HepG2 (cell line): ENCODE results near the gene F8.
"Not testable (repeated sequence)": the region's sequence is repeated elsewhere in the genome, so short reads cannot be mapped to it uniquely, and the experiment has no call there.

Experiments
- ATF1 ChIP-seq: IDR thresholded peaks from 2 replicates; pipeline ENCODE4 v1.6.1; 2016; ENCODE audit warnings: mild to moderate bottlenecking, control low read depth
- FOSL2 ChIP-seq: sonication (generic); formaldehyde crosslinking; IDR thresholded peaks from 2 replicates; pipeline ENCODE4 v1.4.0; 2020; ENCODE audit warnings: missing genetic modification reagents
- ZNF260 ChIP-seq: sonication (generic); formaldehyde crosslinking; IDR thresholded peaks from 2 replicates; pipeline ENCODE4 v1.4.0; 2020; ENCODE audit warnings: missing genetic modification reagents, low read depth, mild to moderate bottlenecking, borderline replicate concordance
- TF ChIP-seq, protein P1 (sequence below): sonication (generic); formaldehyde crosslinking; conservative IDR thresholded peaks from 2 replicates; pipeline ENCODE4 v1.8.0; 2022; ENCODE audit warnings: low read depth, missing genetic modification reagents

DNA sequence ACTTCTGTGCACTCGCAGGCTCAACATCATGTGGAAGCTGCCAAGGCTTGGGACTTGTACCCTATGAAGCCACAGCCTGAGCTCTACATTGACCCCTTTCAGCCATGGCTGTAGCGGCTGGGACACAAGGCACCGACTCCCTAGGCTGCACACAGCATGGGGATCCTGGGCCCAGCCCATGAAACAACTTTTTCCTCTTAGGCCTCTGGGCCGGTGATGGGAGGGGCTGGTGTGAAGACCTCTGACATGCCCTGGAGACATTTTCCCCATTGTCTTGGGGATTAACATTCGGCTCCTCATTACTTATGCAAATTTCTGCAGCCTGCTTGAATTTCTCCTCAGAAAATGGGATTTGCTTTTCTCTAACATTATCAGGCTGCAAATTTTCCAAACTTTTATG, 97.8 kb downstream of the F8 start:
- not testable (repeated sequence) for TF ChIP-seq FOSL2, ATF1, ZNF260 (CRISPR knock-in tag)
- TF ChIP-seq, protein P1, sequence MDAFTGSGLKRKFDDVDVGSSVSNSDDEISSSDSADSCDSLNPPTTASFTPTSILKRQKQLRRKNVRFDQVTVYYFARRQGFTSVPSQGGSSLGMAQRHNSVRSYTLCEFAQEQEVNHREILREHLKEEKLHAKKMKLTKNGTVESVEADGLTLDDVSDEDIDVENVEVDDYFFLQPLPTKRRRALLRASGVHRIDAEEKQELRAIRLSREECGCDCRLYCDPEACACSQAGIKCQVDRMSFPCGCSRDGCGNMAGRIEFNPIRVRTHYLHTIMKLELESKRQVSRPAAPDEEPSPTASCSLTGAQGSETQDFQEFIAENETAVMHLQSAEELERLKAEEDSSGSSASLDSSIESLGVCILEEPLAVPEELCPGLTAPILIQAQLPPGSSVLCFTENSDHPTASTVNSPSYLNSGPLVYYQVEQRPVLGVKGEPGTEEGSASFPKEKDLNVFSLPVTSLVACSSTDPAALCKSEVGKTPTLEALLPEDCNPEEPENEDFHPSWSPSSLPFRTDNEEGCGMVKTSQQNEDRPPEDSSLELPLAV: not testable (repeated sequence)
